Endothelial cell of umbilical vein (primary cell): ENCODE measurements around the gene RAB21.

ENCODE experiments used
- CTCF ChIP-seq, 2 donors: IDR thresholded peaks; 1 replicate in 1 of 2; 2 replicates in 1 of 2; pipeline ENCODE4 v1.5.1; 2011; ENCODE audit warnings: low read length in 2 of 2, mild to moderate bottlenecking in 2 of 2, moderate library complexity in 2 of 2, control low read depth in 1 of 2, inconsistent platforms in 1 of 2, low read depth in 1 of 2; ENCODE audit not compliant: insufficient read depth in 1 of 2; ENCODE audit errors: extremely low read depth in 1 of 2
- EZH2 ChIP-seq: IDR thresholded peaks from 2 replicates; pipeline ENCODE4 v1.6.1; 2012; ENCODE audit warnings: borderline replicate concordance, low read depth, mild to moderate bottlenecking, moderate library complexity, low read length, inconsistent platforms; ENCODE audit not compliant: severe bottlenecking
- POLR2A ChIP-seq: IDR thresholded peaks from 2 replicates; pipeline ENCODE4 v1.6.1; 2012; ENCODE audit warnings: low read depth, mild to moderate bottlenecking, control low read depth, low read length
- POLR2AphosphoS5 ChIP-seq: IDR thresholded peaks from 2 replicates; pipeline ENCODE4 v1.6.1; 2012; ENCODE audit warnings: low read depth, mild to moderate bottlenecking, control low read depth, low read length, moderate library complexity; ENCODE audit not compliant: insufficient read depth

- TF ChIP-seq CTCF (IDR thresholded peaks at IDR 0.05; ENCODE audit: extremely low read depth in 1 of 2, insufficient read depth in 1 of 2, low read depth in 1 of 2, low read length in 2 of 2) (no peak), POLR2AphosphoS5 (no peak), EZH2 (no peak), POLR2A (no peak)
Observed at GRCh38 chr12:71756054-71756690, 1.5 kb downstream of the RAB21 start.
